Measurements from ENCODE around the gene TBX4. TPM values are rescaled to one million over a fixed set of nuclear protein-coding genes. Genes with fewer than 3 reads are reported as not detected.

TBX4 gene
- total RNA-seq, 1 experiment from 2014 or later = not detected

DNA sequence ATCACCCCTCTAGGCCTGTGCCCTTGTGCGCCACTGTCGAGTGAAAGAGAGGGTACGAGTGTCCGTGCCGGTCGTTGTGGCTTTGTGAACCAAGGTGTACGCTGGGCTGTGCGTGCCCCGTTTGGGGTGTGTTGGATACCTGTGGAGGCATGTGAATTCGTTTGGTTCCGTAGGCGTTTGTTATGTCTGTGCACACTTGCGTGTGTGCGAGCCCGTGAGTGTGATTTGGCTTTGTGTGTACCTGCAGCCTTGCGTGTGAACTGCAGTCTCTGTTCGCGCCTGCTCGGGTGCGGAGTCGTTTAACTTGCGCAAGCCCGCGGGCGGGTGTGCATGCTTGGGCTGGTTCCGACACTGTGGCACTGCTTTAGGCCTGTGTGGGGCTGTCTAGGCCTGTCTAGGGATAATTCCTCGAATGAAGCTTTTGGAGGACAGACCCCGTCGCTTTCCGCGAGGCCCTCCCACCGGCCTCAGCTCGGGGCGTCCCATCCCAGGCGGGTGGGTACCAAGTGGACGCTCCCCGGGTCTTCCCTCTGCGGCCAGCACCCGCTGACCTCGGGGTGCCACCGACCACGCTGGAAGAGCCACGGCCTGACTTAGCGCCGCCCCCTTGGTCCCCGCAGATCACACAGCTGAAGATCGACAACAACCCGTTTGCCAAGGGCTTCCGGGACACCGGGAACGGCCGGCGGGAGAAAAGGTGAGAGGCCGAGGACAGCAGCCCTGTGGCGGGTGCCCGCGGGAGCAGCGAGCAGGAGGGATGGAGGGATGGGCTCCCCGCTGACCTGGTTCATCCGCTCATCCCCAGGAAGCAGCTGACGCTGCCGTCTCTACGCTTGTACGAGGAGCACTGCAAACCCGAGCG is 48.2 kb upstream of the TBX4 start:
- Histone ChIP-seq H3T11ph (ENCODE audit: low read length) (no peak overlapping the region), H3K4ac (ENCODE audit: low read depth, low read length) (no peak overlapping the region), H2BK15ac (ENCODE audit: low read depth, low read length) (no peak overlapping the region), H3K23ac (ENCODE audit: insufficient read length, low read depth, low read length) (no peak overlapping the region), H3K9me3 (ENCODE audit: control insufficient read depth, low read depth, low read length) (no peaks in the 10 kb centered on the region), H4K5ac (ENCODE audit: insufficient read length, low read depth, low read length) (no peak overlapping the region), H2AFZ (ENCODE audit: low read length) (no peak overlapping the region), H4K91ac (ENCODE audit: insufficient read length, low read depth, low read length) (no peak overlapping the region), H3K23me2 (ENCODE audit: insufficient read length, low read depth, low read length, poor library complexity, severe bottlenecking) (peaks cover 6% of the 10 kb centered on the region), H3K9ac (ENCODE audit: extremely low read depth, insufficient read length, low read length) (no peak overlapping the region), H3K27me3 (ENCODE audit: insufficient read depth, low read length) (peaks cover 93% of the 10 kb centered on the region), H2BK20ac (ENCODE audit: low read depth, low read length, poor library complexity, severe bottlenecking) (no peak overlapping the region), H2AK5ac (ENCODE audit: insufficient read length, low read length) (no peak overlapping the region), H4K20me1 (ENCODE audit: control insufficient read depth, insufficient read depth, insufficient read length) (peaks cover 2% of the 10 kb centered on the region), H3K4me1 (ENCODE audit: insufficient read depth, low read length) (no peaks in the 10 kb centered on the region), H3K4me2 (ENCODE audit: insufficient read depth, insufficient read length, low read length) (peak overlapping the region; percentile 49), H3K56ac (ENCODE audit: insufficient read length, low read depth, low read length) (no peak overlapping the region), H2BK120ac (ENCODE audit: low read depth, low read length, poor library complexity, severe bottlenecking) (no peak overlapping the region), H3K18ac (ENCODE audit: insufficient read length, low read depth, low read length) (no peak overlapping the region), H2BK12ac (ENCODE audit: insufficient read length, low read depth, low read length) (no peak overlapping the region), H2BK5ac (ENCODE audit: insufficient read length, low read length) (no peak overlapping the region), H3K14ac (ENCODE audit: insufficient read depth, low read length) (no peak overlapping the region; the same call in 1 of the 2 replicates), H3K79me2 (ENCODE audit: insufficient read depth, low read length) (no peaks in the 10 kb centered on the region), H4K8ac (replicated peaks; ENCODE audit: insufficient read length, low read depth, low read length) (no peak overlapping the region), H3K27ac (ENCODE audit: insufficient read length, low read depth, low read length) (no peak overlapping the region), H3K79me1 (ENCODE audit: insufficient read depth, low read depth, low read length, poor library complexity, severe bottlenecking) (no peaks in the 10 kb centered on the region)
- WGBS (ENCODE audit: extremely low coverage, insufficient read length, low lambda C conversion rate) = no CpG with 5 or more reads among the region's 66 CpGs
- DNase-seq = peak; percentile 69
- Mint-ChIP-seq H3K36me3 (ENCODE audit: insufficient read depth in 1 of 3, low read depth in 3 of 3) (no peaks in the 10 kb centered on the region), H3K4me3 (peak overlapping the region in 1 of 2 experiments; percentile 61; a peak in 2 of 5 replicates), H3K9me3 (no peaks in the 10 kb centered on the region; a peak in 2 of 5 replicates), H3K27ac (no peak overlapping the region), H3K27me3 (ENCODE audit: low read depth) (peaks cover 97% of the 10 kb centered on the region), H3K4me1 (peaks cover 16 to 25% of the 10 kb centered on the region in 2 experiments)
- TF ChIP-seq CTCF (conservative IDR thresholded peaks at IDR 0.05) = no peak

Data from H9 (cell line).